IMR-90 (cell line): ENCODE data around the gene APCDD1L. TPM values are rescaled to one million over a fixed set of nuclear protein-coding genes. Genes with fewer than 3 reads are reported as not detected.

Source experiments
- ATAC-seq: fragments of 200-7000 bp; cut with Tn5 transposase; 2 replicates; pipeline ENCODE4 v1.9.1; 2020; ENCODE audit warnings: low read depth, mild to moderate bottlenecking, moderate library complexity
- BruUV-seq: library from RNA; stranded (reverse); fragments of 400-500 nt; replicated peaks from 2 replicates; lab custom pipeline; 2021; lab: Mats Ljungman, UMichigan
- CTCF ChIA-PET: fragments of 300-600 bp; formaldehyde crosslinking; extraction: SDS; loops from one replicate; lab custom pipeline; 2021; ENCODE audit warnings: antibody characterized with exemption; lab: Yijun Ruan, JAX
- POLR2A ChIA-PET: fragments of 300-600 bp; sonication (Branson Sonifier 250); formaldehyde crosslinking; loops from one replicate; lab custom pipeline; 2022; ENCODE audit warnings: antibody characterized with exemption; ENCODE audit not compliant: unreplicated experiment; lab: Charles Lee
- DNase-seq: peaks from one replicate; pipeline ENCODE4 v3.0.0; 2013
- H2AFZ ChIP-seq: replicated peaks from 2 replicates; pipeline ENCODE3; 2013; ENCODE audit warnings: low read length, mild to moderate bottlenecking; ENCODE audit not compliant: poor library complexity
- H2AK5ac ChIP-seq: 2 replicates; pipeline ENCODE4 v1.6.1; 2013; ENCODE audit warnings: low read depth, low read length, inconsistent platforms
- H2AK9ac ChIP-seq: replicated peaks from 2 replicates; pipeline ENCODE3; 2013; ENCODE audit warnings: mild to moderate bottlenecking, low read depth, low read length, moderate library complexity; ENCODE audit not compliant: poor library complexity
- H2BK120ac ChIP-seq: 2 replicates; pipeline ENCODE4 v1.6.1; 2013; ENCODE audit warnings: low read depth, low read length, inconsistent platforms
- H2BK15ac ChIP-seq: 3 replicates; pipeline ENCODE4 v1.6.1; 2013; ENCODE audit warnings: low read depth, low read length, inconsistent platforms
- H2BK20ac ChIP-seq: 2 replicates; pipeline ENCODE4 v1.6.1; 2013; ENCODE audit warnings: low read depth, mild to moderate bottlenecking, inconsistent platforms, low read length, moderate library complexity
- H2BK5ac ChIP-seq: 2 replicates; pipeline ENCODE4 v1.6.1; 2013; ENCODE audit warnings: mild to moderate bottlenecking, low read depth, low read length, inconsistent platforms; ENCODE audit not compliant: poor library complexity, severe bottlenecking
- H3K14ac ChIP-seq: replicated peaks from 2 replicates; pipeline ENCODE4 v1.6.1; 2013; ENCODE audit warnings: low read depth, low read length, inconsistent platforms
- H3K18ac ChIP-seq: 2 replicates; pipeline ENCODE4 v1.6.1; 2013; ENCODE audit warnings: low read depth, low read length, control low read depth
- H3K23ac ChIP-seq: 2 replicates; pipeline ENCODE4 v1.6.1; 2013; ENCODE audit warnings: low read depth, low read length, inconsistent platforms
- H3K27ac ChIP-seq: 2 replicates; pipeline ENCODE4 v1.5.1; 2013; ENCODE audit warnings: mild to moderate bottlenecking, control low read depth, low read length; ENCODE audit not compliant: insufficient read depth
- H3K27me3 ChIP-seq: 2 replicates; pipeline ENCODE4 v1.6.1; 2013; ENCODE audit warnings: low read length; ENCODE audit not compliant: control insufficient read depth, insufficient read depth
- H3K36me3 ChIP-seq: 2 replicates; pipeline ENCODE4 v1.6.1; 2013; ENCODE audit warnings: low read length, mixed read lengths; ENCODE audit not compliant: control insufficient read depth, insufficient read depth
- H3K4ac ChIP-seq: 2 replicates; pipeline ENCODE4 v1.6.1; 2013; ENCODE audit warnings: low read depth, low read length, inconsistent platforms
- H3K4me1 ChIP-seq: 2 replicates; pipeline ENCODE4 v1.6.1; 2013; ENCODE audit warnings: low read length, mixed read lengths; ENCODE audit not compliant: control insufficient read depth, insufficient read depth
- H3K4me2 ChIP-seq: 2 replicates; pipeline ENCODE4 v1.6.1; 2013; ENCODE audit warnings: low read depth, mild to moderate bottlenecking, control low read depth, low read length, moderate library complexity
- H3K4me3 ChIP-seq: 2 replicates; pipeline ENCODE4 v1.5.1; 2013; ENCODE audit warnings: low read depth, mild to moderate bottlenecking, control low read depth, low read length, moderate library complexity; ENCODE audit not compliant: insufficient read depth
- H3K56ac ChIP-seq: 2 replicates; pipeline ENCODE4 v1.6.1; 2013; ENCODE audit warnings: low read length, inconsistent platforms; ENCODE audit not compliant: insufficient read depth; ENCODE audit errors: extremely low read depth
- H3K79me1 ChIP-seq, 2 experiments: 2 replicates each; pipeline ENCODE4 v1.6.1; 2013; ENCODE audit warnings: low read length in 2 of 2, inconsistent platforms in 1 of 2, low read depth in 1 of 2
- H3K9ac ChIP-seq: 2 replicates; pipeline ENCODE4 v1.6.1; 2013; ENCODE audit warnings: low read depth, low read length, control low read depth
- H3K9me1 ChIP-seq: 2 replicates; pipeline ENCODE4 v1.6.1; 2013; ENCODE audit warnings: low read length, inconsistent platforms; ENCODE audit not compliant: insufficient read depth
- H3K9me3 ChIP-seq: 2 replicates; pipeline ENCODE4 v1.6.1; 2013; ENCODE audit warnings: low read length; ENCODE audit not compliant: control insufficient read depth, insufficient read depth
- H4K20me1 ChIP-seq: 2 replicates; pipeline ENCODE4 v1.6.1; 2013; ENCODE audit warnings: low read length, inconsistent platforms; ENCODE audit not compliant: insufficient read depth
- H4K5ac ChIP-seq: 2 replicates; pipeline ENCODE4 v1.6.1; 2013; ENCODE audit warnings: mild to moderate bottlenecking, low read depth, low read length, control low read depth
- H4K8ac ChIP-seq, 2 experiments: 2 replicates each; pipeline ENCODE4 v1.6.1; 2013; ENCODE audit warnings: low read depth in 2 of 2, low read length in 2 of 2, control low read depth in 1 of 2, inconsistent platforms in 1 of 2
- H4K91ac ChIP-seq: 2 replicates; pipeline ENCODE4 v1.6.1; 2013; ENCODE audit warnings: low read depth, low read length, inconsistent platforms; ENCODE audit not compliant: insufficient read depth
- BHLHE40 ChIP-seq: fragments of 150-350 bp; IDR thresholded peaks from 2 replicates; pipeline ENCODE4 v1.6.1; 2016; ENCODE audit warnings: mild to moderate bottlenecking, low read depth, low read length
- MAFK ChIP-seq: IDR thresholded peaks from 2 replicates; pipeline ENCODE4 v1.6.1; 2012; ENCODE audit warnings: low read depth, low read length, improper control_type of control experiment
- MAZ ChIP-seq: IDR thresholded peaks from 2 replicates; pipeline ENCODE4 v1.6.1; 2012; ENCODE audit warnings: low read depth, mild to moderate bottlenecking, low read length, improper control_type of control experiment, moderate library complexity, borderline replicate concordance
- MXI1 ChIP-seq: IDR thresholded peaks from 2 replicates; pipeline ENCODE4 v1.6.1; 2012; ENCODE audit warnings: low read depth, mild to moderate bottlenecking, low read length, moderate library complexity, borderline replicate concordance
- NFE2L2 ChIP-seq: fragments of 150-350 bp; IDR thresholded peaks from 2 replicates; pipeline ENCODE4 v1.6.1; 2016; ENCODE audit warnings: low read depth, mild to moderate bottlenecking, low read length
- RAD21 ChIP-seq: IDR thresholded peaks from 2 replicates; pipeline ENCODE4 v1.6.1; 2012; ENCODE audit warnings: low read length, improper control_type of control experiment
- WGBS, 2 experiments: methylation state at CpG; one replicate each; pipeline versions ENCODE4 v1.1.5 to v1.1.7; 2013; ENCODE audit warnings: missing lambda C conversion rate in 2 of 2; ENCODE audit not compliant: insufficient read length in 1 of 2; ENCODE audit errors: extremely low coverage in 2 of 2; 5-methylcytosine and 5-hydroxymethylcytosine counted together
- dilution Hi-C: fragments of 300-500 bp; cut with HindIII; formaldehyde crosslinking; loops from one replicate; pipeline ENCODE4 v1.14.3; 2018; ENCODE audit warnings: low sequenced_read_pairs; ENCODE audit not compliant: unreplicated experiment
- in situ Hi-C: fragments of 300-500 bp; cut with MboI; formaldehyde crosslinking; loops from 3 replicates; pipeline ENCODE4 v1.14.3; 2019; ENCODE audit warnings: low sequenced_read_pairs, inconsistent platforms, mixed read lengths
- intact Hi-C: fragments of 100-400 bp; cut with micrococcal nuclease; formaldehyde crosslinking; loops from 2 replicates; pipeline ENCODE4 v1.10.0; 2022
- polyA plus RNA-seq, 3 experiments: library from polyadenylated mRNA; depleted of rRNA; stranded (reverse); fragments of >200 nt; gene quantifications; 2 replicates each; pipeline ENCODE4 v1.2.3, GENCODE V29; 2012; ENCODE audit warnings: low replicate concordance in 1 of 3
- total RNA-seq: library from RNA; depleted of rRNA; stranded (reverse); fragments of >200 nt; gene quantifications from 2 replicates; pipeline ENCODE4 v1.2.3, GENCODE V29; 2012
- TF ChIP-seq, protein P1 (sequence below): fragments of 150-350 bp; IDR thresholded peaks from 2 replicates; pipeline ENCODE4 v1.6.1; 2017; ENCODE audit warnings: mild to moderate bottlenecking, antibody characterized with exemption, low read length, low read depth
- TF ChIP-seq, protein P2 (sequence below): conservative IDR thresholded peaks from 2 replicates; pipeline ENCODE4 v1.5.1; 2012; ENCODE audit warnings: mild to moderate bottlenecking, low read depth, low read length, improper control_type of control experiment
- TF ChIP-seq, protein P3 (sequence below): fragments of 150-350 bp; IDR thresholded peaks from 2 replicates; pipeline ENCODE4 v1.6.1; 2016; ENCODE audit warnings: low read depth, mild to moderate bottlenecking, low read length, moderate library complexity, borderline replicate concordance

The APCDD1L gene
- total and polyA plus RNA-seq, 2 of the 4 experiments (the other 2 are of a cell fraction): 2.5 to 18.3 TPM

DNA sequence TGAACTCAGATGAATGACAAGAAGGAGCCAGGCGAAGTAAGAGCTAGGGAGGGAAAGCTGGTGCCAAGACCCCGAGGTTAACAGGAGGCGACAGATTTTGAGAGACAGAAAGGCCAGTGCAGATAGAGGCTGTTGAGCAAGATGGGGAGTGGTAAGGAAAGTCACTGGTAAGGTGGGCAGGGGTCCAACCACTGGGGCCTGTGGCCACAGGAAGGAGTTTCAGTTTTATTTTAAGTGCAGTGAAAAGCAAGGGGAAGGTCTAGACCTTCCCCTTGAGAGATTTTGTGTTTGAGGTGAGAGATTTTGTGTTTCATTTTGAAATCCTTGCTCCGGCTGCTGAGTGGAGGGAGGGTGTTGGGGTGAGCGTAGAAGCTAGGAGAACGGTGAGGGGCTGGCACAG lies 41.8 kb upstream of the APCDD1L start:
- Histone ChIP-seq H3K4ac (peak overlapping the region; percentile 74), H2BK120ac (peak overlapping the region; percentile 43; the same call in 1 of the 2 replicates), H4K91ac (peak overlapping the region; percentile 40; the same call in 1 of the 2 replicates), H2AFZ (no peak overlapping the region), H3K23ac (no peak overlapping the region), H3K4me1 (peaks cover 26% of the 10 kb centered on the region), H4K8ac (peak overlapping the region; percentile 27 to 65; a peak in 2 of 4 replicates), H3K9me3 (no peaks in the 10 kb centered on the region), H3K79me1 (no peaks in the 10 kb centered on the region), H3K4me3 (no peak overlapping the region), H2BK15ac (peak overlapping the region; percentile 30; the same call in 2 of the 3 replicates), H3K27ac (no peak overlapping the region), H3K14ac (no peak overlapping the region; the same call in 1 of the 2 replicates), H2BK20ac (peak overlapping the region; percentile 56), H3K4me2 (no peak overlapping the region), H3K56ac (no peak overlapping the region), H3K36me3 (no peaks in the 10 kb centered on the region), H2AK5ac (peak overlapping the region; percentile 45; the same call in 1 of the 2 replicates), H2AK9ac (no peak overlapping the region), H3K9me1 (peaks cover 18% of the 10 kb centered on the region; the same call in 1 of the 2 replicates), H4K20me1 (no peaks in the 10 kb centered on the region), H2BK5ac (no peak overlapping the region), H4K5ac (no peak overlapping the region), H3K9ac (no peak overlapping the region), H3K18ac (no peak overlapping the region; the same call in 1 of the 2 replicates), H3K27me3 (no peaks in the 10 kb centered on the region)
- no peak for ATAC-seq
- TF ChIP-seq MXI1 (no peak), NFE2L2 (no peak), MAZ (no peak), RAD21 (no peak), BHLHE40 (no peak), MAFK (no peak)
- TF ChIP-seq, protein P1, sequence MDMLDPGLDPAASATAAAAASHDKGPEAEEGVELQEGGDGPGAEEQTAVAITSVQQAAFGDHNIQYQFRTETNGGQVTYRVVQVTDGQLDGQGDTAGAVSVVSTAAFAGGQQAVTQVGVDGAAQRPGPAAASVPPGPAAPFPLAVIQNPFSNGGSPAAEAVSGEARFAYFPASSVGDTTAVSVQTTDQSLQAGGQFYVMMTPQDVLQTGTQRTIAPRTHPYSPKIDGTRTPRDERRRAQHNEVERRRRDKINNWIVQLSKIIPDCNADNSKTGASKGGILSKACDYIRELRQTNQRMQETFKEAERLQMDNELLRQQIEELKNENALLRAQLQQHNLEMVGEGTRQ: no peak
- TF ChIP-seq, protein P2, sequence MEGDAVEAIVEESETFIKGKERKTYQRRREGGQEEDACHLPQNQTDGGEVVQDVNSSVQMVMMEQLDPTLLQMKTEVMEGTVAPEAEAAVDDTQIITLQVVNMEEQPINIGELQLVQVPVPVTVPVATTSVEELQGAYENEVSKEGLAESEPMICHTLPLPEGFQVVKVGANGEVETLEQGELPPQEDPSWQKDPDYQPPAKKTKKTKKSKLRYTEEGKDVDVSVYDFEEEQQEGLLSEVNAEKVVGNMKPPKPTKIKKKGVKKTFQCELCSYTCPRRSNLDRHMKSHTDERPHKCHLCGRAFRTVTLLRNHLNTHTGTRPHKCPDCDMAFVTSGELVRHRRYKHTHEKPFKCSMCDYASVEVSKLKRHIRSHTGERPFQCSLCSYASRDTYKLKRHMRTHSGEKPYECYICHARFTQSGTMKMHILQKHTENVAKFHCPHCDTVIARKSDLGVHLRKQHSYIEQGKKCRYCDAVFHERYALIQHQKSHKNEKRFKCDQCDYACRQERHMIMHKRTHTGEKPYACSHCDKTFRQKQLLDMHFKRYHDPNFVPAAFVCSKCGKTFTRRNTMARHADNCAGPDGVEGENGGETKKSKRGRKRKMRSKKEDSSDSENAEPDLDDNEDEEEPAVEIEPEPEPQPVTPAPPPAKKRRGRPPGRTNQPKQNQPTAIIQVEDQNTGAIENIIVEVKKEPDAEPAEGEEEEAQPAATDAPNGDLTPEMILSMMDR: no peak
- TF ChIP-seq, protein P3, sequence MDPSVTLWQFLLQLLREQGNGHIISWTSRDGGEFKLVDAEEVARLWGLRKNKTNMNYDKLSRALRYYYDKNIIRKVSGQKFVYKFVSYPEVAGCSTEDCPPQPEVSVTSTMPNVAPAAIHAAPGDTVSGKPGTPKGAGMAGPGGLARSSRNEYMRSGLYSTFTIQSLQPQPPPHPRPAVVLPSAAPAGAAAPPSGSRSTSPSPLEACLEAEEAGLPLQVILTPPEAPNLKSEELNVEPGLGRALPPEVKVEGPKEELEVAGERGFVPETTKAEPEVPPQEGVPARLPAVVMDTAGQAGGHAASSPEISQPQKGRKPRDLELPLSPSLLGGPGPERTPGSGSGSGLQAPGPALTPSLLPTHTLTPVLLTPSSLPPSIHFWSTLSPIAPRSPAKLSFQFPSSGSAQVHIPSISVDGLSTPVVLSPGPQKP: no peak
- no TSS peak for BruUV-seq
- no peak for DNase-seq
- intact Hi-C loops (no loop called here), dilution Hi-C loops (no loop called here), in situ Hi-C loops (no loop called here)
- 91% methylated on average over 5 of the region's 6 CpGs; no CpG with 5 or more reads in 1 of the 2 experiments for WGBS, 2 experiments
- ChIA-PET CTCF (no interaction called here), POLR2A (no interaction called here)
